HG03196 (cell line): ENCODE results near the gene SHOC1.
"Not testable (repeated sequence)": the region's sequence is repeated elsewhere in the genome, so short reads cannot be mapped to it uniquely, and the experiment has no call there.

ENCODE experiments used
- ATAC-seq: cut with Tn5 transposase; IDR thresholded peaks from one replicate; pipeline ENCODE4 v1.9.1; 2021; ENCODE audit not compliant: unreplicated experiment

SHOC1 gene

GRCh38 chr9:111794835-111795556, at the start of gene SHOC1:
TSS of gene SHOC1 (minus strand) at chr9:111794937. CDS start at chr9:111791418, 3,519 bp downstream.
- no peak for ATAC-seq

GRCh38 chr9:111843971-111844370, 49.2 kb upstream of the SHOC1 start:
- no peak for ATAC-seq

GRCh38 chr9:111842313-111842712, 47.6 kb upstream of the SHOC1 start:
- no peak for ATAC-seq

- ATAC-seq = no peak
These were observed 45.7 kb upstream of the SHOC1 start for GRCh38 chr9:111840442-111840841.

- no peak for ATAC-seq
These were observed 45.2 kb upstream of the SHOC1 start for GRCh38 chr9:111839987-111840386.

- ATAC-seq = no peak
These were observed 44.6 kb upstream of the SHOC1 start for GRCh38 chr9:111839387-111839786.

- no peak for ATAC-seq
These were observed 43.7 kb upstream of the SHOC1 start for GRCh38 chr9:111838439-111838838.

- no peak for ATAC-seq
These were observed 41.6 kb upstream of the SHOC1 start for GRCh38 chr9:111836311-111836710.

- no peak for ATAC-seq
These were observed 39.2 kb upstream of the SHOC1 start for GRCh38 chr9:111833941-111834340.

GRCh38 chr9:111832449-111832848, 37.7 kb upstream of the SHOC1 start:
- no peak for ATAC-seq

GRCh38 chr9:111831371-111832108, 36.8 kb upstream of the SHOC1 start:
- no peak for ATAC-seq

GRCh38 chr9:111828193-111828592, 33.5 kb upstream of the SHOC1 start:
- no peak for ATAC-seq

- ATAC-seq = no peak
These were observed 30.9 kb upstream of the SHOC1 start for GRCh38 chr9:111825468-111826145.

- no peak for ATAC-seq
These were observed 26.3 kb upstream of the SHOC1 start for GRCh38 chr9:111821006-111821528.

GRCh38 chr9:111819360-111819759, 24.6 kb upstream of the SHOC1 start:
- no peak for ATAC-seq

GRCh38 chr9:111815285-111816070, 20.7 kb upstream of the SHOC1 start:
- no peak for ATAC-seq

GRCh38 chr9:111812337-111812736, 17.6 kb upstream of the SHOC1 start:
- no peak for ATAC-seq

GRCh38 chr9:111810908-111811307, 16.2 kb upstream of the SHOC1 start:
- ATAC-seq = no peak

- ATAC-seq = not testable (repeated sequence)
These were observed 15.7 kb upstream of the SHOC1 start for GRCh38 chr9:111810415-111810814.

GRCh38 chr9:111807197-111807596, 12.5 kb upstream of the SHOC1 start:
- no peak for ATAC-seq

GRCh38 chr9:111806259-111806658, 11.5 kb upstream of the SHOC1 start:
- no peak for ATAC-seq
